GM18870 (cell line): ENCODE measurements around the gene LATS1.
"Not testable (repeated sequence)": the region's sequence is repeated elsewhere in the genome, so short reads cannot be mapped to it uniquely, and the experiment has no call there.

ENCODE experiments used
- ATAC-seq: cut with Tn5 transposase; IDR thresholded peaks from one replicate; pipeline ENCODE4 v1.9.1; 2021; ENCODE audit warnings: moderate library complexity; ENCODE audit not compliant: unreplicated experiment

Gene LATS1

DNA sequence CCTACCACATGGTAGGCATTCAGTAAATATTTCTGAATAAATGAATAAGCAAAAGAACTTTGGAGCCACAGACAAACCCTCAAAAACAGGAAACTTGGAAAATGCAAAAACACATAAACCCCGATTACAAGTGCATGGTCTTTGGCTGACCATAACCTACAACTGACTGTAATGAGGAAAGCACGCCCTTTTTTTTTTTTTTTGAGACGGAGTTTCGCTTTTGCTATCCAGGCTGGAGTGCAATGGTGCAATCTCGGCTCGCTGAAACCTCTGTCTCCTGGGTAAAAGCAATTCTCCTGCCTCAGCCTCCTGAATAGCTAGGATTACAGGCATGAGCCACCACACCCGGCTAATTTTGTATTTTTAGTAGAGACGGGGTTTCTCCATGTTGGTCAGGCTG, 11.9 kb upstream of the LATS1 start:
- no peak for ATAC-seq

DNA sequence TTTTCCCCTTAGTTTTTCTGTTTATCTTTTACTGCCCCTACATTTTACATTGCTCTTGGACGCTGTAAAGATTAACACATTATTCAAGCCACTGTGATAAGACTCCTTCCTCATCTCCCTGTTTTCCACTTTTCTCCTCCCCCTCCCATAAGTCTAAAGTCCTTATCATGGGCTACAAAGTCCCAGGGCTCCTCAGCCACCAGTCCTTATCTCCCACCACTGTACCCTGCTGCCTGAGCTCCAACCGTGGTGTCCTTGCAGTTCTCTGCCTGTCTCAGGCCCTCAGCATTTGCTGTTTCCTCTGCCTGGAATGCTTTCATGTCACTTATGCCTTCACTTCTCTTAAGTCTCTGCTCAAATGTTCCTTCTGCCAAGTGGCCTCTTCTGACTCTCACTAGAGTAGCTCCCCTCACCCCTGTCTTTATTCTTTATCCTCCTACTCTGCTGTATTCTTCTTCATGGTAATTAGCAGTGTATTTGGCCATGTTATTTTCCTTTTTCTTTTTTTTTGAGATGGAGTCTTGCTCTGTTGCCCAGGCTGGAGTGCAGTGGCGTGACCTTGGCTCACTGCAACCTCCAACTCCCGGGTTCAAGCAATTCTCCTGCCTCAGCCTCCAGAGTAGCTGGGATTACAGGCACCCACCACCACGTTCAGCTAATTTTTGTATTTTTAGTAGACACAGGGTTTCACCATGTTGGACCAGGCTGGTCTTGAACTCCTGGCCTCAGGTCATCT, 10.8 kb upstream of the LATS1 start:
- ATAC-seq, result no peak

DNA sequence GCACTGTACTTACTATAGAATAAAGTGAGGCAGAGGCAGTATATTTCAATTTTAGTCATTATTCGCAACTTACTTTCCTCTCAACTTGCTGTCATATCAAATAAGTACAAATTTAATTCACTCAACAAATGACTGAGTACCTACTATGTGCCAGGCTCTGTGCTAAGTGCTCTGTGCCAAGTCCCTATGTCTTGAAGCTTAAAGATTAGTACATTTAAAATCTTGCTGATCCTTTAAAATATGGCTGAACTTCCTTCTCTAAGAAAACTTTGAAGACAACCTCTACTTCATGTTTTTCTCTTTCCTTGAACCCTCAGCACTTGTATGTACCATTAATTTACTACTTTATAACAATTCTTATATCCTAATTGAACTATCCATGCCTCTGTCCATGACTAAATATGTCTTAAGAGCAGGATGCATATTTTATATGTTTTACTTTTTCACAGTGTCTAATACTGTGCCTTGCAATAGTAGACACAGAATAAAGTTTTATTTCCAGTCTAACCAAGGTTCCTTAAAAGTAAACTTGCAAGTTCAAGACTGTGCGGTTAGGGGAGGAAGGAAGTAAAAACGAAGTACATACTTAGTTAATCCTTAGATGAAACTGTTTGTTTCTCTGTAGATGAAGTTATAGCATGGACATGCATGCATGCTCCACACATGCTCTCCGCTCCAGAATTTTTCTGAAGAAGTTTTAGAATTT, 10.0 kb upstream of the LATS1 start:
- no peak for ATAC-seq

DNA sequence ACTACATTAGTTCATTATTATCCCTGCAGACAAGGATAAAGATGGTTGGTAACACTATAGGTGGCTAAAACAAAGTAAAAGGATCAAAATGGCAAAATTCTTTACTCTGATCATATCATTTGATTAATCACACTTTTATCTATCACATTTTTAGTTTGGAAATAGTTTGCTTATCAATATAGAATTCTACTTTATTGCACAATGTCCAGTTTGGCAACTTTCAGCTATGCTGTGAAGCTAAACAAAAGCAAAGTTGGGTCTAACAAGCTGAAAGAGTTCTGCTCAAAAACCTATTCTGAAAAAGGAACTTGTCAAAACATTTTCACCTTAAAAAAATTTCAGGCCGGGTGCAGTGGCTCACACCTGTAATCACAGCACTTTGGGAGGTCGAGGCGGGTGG, 7.9 kb upstream of the LATS1 start:
- no peak for ATAC-seq

DNA sequence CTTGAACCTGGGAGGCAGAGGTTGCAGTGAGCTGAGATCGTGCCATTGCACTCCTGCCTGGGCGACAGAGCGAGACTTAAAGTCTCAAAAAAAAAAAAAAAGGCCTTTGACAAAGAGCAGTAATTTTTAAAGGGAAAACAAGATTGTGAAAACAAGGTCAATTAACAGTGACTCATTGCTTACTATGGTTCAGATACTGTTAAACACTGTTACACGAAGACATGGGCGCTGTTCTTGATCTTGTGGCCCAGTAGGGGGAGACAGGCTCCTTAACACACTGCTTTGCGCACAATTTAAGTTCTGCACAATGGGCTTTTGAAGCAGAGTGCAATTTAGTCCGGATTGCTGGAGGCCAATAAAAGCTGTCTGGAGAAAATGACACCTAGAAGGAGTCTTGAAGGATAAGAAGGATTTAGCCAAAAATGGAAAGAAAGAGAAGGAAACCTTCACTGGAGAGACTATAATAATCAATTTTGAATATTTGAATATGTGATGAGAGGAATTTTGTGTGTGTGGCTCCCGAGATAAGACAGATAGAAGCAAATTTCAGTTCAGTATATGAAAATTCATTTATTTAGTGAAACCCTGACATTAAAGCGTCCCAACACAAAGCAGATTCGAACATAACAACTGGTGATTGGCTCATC, 6.0 kb upstream of the LATS1 start:
- no peak for ATAC-seq

DNA sequence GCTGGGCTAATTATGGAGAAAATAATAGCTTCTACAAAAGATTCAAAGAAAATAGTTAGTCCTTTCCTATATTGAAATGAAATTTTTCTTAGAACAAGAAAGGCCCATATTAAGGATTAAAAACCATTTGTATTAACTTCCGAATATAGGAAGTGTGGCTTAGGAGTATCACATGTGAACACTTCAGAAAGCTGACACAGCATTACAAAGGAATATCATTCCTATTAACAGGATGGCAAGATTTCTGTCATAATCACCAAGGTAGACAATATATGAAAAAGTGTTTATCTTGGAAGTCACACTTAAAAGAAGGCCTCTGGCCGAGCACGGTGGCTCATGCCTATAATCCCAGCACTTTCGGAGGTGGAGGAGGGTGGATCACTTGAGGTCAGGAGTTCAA, 5.4 kb upstream of the LATS1 start:
- ATAC-seq, result no peak

DNA sequence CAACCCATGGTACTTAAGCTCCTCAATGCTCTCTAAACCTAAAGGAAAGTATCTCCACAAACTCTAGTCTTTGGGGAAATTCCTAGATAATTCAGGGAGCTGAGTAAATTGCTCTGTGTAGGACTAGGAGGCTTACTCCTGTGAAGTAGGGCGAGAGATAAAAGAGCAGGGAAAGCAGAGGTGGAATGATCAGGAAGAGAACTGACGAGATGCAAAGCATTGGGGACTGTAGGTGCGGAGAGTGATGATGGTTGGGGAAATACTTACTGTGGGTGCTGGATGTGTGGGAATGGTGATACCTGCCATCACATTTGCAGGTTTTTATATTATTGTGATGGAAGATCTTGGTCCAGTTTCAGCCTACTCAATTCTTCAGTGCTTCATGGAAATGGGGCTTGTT, 1.6 kb upstream of the LATS1 start:
- ATAC-seq, result no peak

DNA sequence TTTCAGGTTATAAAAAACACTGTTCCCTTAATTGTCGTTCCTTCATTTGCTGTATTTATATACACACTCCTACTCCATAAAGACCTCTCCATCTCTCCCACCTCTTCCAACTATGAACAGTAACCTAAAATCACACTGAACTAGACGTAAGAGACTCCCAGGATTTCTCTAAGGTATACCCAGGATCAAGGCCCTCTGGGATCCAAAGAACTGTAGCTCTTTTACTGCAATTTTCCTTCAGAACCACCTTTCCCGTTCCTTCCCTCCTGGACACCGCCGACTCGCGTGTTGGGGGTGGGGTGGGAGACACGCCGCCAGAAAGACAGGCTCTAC, 680 bp downstream of the LATS1 start:
- peak; percentile 1 for ATAC-seq

DNA sequence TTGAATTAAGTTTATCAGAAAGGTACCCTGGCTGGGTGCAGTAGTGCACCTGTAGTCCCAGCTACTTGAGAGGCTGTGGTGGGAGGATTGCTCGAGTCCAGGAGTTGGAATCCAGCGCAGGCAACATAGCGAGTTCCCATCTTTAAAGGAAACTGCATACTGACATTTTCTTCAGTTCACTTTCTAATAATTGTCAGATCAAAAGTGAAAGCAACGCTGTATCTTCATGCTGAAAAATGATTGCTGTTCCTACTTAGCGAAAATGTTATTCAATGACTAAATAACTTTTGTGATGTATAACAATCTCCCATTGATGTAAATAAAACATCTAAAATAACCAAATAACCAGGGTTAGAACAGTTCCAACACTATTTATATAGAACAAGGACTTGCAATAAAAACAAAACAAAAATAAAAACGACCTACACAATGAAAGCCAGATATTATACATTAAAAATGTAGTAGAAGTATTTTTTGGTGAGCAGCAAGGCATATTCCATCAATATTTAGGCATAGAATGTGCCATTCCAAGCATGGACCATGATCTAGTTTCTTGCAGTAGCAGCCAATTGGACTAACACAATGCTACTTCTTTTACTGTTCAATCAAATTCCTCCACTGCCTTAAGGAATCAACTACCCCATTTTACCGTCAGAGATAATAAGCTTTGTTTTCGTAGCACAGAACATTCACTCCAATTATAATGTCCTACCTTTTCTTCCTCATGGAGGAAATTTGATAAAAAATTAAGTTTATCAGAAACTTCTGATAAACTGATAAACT, 1.5 kb downstream of the LATS1 start:
- no peak for ATAC-seq

DNA sequence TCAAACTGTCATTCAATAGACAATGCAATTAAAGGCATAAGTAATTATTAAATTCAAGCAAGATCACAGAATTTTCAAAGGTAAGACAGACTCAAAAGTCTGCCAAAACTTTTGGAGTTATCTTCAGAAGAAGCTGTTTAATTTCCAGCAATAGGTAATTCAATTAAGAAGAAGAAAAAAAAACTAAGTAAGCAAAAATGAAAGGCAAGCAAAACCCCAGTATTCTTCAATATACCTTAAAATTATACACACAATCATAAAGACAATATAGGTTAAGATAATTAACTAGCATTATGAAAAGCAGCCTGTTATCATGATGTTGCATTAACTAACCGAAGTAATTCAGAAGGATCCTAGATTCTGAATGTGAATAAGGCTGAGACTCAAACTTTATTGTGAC, 3.5 kb downstream of the LATS1 start:
- no peak for ATAC-seq

DNA sequence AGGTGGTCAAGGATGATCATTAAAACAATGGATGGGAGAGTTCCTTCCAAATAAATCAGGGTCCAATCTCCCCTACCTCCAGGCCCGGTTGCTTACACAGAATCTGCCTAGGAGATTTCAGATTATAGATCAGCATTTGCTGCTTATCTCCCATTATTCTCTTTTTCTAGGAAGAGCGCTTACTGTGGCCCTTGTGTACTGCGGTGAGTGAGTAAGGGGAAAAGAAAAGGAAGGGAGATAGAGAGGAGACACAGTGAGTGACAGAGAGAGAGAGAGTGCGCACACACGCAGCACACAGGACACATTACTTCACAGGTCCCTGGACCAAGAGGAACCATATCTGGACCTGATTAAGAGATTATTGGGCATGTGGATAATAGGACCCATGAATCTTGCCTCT, 6.2 kb downstream of the LATS1 start:
- no peak for ATAC-seq

DNA sequence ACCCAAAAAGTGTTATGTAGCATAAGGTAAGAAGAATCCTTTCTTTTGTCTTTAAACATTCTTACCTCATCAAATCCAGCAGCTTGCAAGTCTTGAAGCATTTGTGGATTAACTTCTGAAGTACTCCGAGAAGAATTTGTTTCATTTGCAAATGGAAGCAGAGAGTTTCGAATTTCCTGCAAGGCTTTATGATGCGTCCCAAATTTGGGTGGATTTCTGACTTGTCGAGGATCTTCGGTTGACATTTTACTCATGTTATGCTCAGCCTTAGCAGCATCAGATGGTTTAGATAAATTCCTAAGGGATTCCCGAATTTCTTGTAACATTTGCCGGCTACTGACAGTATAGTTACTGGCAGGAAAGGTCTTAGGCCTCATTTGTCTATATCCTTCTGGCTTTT, 16.2 kb downstream of the LATS1 start:
- no peak for ATAC-seq

DNA sequence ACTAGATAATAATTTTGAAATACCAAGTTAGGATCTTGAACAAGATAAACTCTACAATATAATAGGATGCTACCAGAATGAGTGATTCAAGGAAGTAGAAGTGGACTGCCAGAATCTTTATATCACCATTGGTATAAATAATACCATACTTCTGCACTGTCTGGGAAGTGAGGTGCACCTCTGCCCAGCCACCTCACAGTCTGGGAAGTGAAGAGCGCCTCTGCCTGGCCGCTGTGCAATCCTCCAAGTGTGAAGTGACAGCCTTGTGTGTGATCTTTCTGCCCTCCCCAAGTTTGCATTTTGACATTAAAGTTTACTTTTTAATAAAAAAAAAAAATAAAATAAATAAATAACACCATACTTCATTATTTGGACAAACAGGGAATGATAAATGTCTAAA, 18.8 kb downstream of the LATS1 start:
- no peak for ATAC-seq

DNA sequence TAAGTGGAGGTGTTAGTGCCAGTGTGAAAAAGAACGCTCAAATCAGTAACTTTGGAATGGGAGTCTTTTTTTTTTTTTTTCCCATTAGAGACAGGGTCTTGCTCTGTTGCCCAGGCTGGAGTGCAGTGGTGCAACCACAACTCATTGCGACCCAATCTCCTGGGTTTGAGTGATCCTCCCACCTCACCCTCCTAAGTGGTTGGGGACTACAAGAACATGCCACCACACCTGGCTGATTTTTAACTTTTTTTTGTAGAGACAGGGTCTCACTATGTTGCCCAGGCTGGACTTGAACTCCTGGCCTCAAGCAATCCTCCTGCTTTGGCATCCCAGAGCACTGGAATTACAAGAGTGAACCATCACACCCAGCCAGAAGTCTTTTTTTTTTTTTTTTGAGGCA, 19.7 kb downstream of the LATS1 start:
- no peak for ATAC-seq

DNA sequence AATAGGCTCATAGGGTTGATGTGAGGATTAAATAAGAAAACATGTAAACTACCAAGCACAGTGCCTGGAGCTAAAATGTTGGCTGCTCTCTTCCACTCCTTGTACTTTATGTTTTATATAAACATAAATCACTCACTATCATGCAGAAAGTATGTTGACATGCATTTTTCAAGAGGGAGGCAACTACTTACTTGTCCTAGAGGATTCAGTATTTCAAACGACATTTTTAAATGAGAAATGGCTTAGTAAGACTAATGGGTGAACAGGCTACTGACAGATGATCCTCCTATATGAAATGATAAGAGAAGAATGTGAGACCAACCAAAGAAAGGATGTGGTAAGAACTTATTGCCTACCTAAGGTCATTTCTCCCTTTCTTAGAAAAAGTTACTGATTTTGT, 21.0 kb downstream of the LATS1 start:
- no peak for ATAC-seq

DNA sequence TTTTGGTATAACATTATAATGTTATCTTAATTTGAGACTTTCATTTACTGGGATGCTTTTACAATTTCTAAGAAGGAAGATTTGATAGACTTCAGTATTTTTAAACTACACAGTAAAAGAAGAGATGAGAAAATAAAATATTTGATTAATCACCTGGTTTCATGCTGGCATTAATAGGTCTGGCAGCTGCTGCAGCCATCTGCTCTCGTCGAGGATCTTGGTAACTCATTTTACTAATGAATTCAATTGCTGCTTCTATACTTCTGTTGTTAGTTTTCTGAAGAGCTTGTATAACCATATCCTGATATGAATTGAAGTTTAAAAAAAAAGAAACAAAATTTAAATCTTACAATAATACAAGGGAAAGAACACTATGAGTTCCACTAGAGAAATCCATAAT, 23.0 kb downstream of the LATS1 start:
- ATAC-seq, result no peak

DNA sequence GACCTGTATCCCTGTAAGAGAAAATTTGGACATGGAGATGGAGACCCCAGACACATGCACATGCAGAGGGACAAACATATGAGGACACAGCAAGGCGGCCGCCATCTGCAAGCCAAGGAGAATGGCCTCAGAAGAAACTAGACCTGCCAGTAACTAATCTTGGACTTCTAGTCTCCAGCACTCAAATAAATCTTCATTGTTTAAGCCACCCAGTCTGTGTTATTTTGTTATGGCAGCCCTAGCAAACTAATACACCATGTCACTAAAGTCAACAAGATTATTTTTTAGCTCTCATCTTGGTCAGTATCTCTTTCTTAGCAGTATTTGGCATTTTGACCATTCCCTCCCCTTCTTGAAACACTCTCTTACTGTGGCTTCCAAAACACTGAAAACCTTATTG, 26.7 kb downstream of the LATS1 start:
- no peak for ATAC-seq

DNA sequence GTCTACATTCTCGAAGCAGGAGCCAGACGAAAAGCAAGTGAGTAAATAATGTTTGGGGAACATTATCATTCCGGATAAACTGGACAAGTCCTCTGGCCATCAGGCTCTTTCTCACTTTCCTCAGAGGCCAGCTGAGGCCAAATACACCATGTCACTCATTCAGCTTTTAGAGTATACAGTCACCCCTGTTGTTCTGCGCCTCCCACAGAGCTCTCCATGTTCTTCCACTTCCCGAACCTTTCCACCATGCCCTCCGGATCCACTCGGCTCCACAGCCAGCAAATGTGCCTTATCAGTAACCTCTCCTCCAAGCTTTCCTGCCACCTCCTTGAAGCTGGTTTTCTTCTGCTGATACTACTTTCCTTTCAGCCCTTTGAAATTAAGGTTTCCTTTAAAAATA, 31.7 kb downstream of the LATS1 start:
- ATAC-seq, result no peak

DNA sequence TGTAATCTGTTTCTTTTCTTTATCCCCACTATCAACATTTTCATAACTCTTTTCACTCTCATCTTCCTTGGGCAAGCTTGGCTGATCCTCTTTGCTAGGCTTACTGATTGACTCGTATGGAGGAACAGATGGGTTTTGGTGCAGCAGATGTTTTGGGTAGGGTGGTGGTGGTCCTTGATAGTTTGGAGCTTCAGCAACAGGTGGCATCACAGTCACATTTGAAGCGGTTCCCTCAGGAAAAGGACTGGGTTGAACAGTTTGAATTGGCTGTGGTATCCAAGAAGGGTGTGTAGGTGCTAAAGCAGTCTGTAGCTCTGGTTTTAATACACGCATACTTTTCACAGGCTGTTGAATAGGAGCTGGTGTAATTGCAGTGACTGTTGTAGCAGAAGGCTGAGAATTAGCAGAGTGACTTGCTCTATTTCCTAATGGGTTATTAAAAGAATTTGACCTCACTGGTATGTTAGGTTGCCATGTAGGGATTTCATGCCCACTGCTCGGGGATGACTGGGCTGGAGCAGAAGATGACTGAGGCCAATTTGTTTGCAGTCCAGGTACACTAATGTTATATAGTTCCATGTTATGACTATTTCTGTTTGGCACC, 34.5 kb downstream of the LATS1 start:
- no peak for ATAC-seq

DNA sequence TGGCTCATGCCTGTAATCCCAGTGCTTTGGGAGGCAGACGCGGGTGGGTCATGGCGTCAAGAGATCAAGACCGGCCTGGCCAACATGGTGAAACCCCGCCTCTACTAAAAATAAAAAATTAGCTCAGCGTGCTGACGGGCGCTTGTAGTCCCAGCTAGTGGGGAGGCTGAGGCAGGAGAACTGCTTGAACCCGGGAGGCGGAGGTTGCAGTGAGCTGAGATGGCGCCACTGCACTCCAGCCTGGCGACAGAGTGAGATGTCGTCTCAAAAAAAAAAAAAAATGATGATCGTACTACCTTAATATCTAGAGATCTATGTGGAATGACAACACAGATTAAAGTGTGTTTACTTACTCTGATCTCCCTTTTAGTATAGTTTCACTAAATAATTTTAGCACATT, 36.1 kb downstream of the LATS1 start:
- ATAC-seq, result not testable (repeated sequence)

DNA sequence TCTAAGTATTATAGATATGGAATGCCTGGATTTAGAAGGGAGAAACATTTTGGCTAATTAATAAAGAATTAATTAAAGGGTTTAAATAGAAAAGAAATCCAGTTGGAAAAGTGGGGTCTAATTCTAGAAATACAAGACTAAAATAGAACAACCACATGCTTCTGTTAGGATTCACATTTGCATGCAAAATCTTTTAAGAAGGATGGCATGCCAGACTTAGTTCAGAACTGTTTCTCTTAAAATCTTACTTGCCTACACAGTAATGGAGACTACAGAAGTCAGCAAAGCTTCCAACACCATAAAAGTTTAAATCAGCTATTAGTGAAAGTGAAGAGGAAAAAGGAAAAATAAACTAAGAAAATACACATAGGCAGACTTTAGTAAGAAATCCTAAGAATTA, 36.7 kb downstream of the LATS1 start:
- no peak for ATAC-seq
